ENCODE data around the gene FARSA.
A peak's percentile ranks its signal among the peaks of the same experiment; 100 is the strongest.

FARSA gene

DNA sequence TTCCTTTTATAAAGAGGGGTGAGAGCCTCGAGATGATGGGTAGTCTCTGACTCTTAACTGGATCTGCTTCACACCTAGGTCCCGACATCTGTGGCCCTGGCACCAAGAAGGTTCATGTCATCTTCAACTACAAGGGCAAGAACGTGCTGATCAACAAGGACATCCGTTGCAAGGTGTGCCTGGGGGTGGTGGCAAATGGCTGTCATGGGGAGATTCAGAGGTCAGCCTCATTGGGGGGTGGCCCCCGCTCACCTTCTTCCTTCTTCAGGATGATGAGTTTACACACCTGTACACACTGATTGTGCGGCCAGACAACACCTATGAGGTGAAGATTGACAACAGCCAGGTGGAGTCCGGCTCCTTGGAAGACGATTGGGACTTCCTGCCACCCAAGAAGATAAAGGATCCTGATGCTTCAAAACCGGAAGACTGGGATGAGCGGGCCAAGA is 6.5 kb upstream of the FARSA start:
- no peak for DNase-seq (ENCODE audit: low read depth)
- H3K4me3 ChIP-seq (ENCODE audit: low read length) = peak overlapping the region; percentile 99
- TF ChIP-seq CTCF (IDR thresholded peaks at IDR 0.05; ENCODE audit: insufficient read depth, low read depth, low read length, missing control alignments) = no peak

GRCh38 chr19:12938779-12939601 is 5.5 kb upstream of the FARSA start:
- peak; percentile 50 for DNase-seq (ENCODE audit: low read depth)
- TF ChIP-seq CTCF (IDR thresholded peaks at IDR 0.05; ENCODE audit: insufficient read depth, low read depth, low read length, missing control alignments) = peak; percentile 35

DNA sequence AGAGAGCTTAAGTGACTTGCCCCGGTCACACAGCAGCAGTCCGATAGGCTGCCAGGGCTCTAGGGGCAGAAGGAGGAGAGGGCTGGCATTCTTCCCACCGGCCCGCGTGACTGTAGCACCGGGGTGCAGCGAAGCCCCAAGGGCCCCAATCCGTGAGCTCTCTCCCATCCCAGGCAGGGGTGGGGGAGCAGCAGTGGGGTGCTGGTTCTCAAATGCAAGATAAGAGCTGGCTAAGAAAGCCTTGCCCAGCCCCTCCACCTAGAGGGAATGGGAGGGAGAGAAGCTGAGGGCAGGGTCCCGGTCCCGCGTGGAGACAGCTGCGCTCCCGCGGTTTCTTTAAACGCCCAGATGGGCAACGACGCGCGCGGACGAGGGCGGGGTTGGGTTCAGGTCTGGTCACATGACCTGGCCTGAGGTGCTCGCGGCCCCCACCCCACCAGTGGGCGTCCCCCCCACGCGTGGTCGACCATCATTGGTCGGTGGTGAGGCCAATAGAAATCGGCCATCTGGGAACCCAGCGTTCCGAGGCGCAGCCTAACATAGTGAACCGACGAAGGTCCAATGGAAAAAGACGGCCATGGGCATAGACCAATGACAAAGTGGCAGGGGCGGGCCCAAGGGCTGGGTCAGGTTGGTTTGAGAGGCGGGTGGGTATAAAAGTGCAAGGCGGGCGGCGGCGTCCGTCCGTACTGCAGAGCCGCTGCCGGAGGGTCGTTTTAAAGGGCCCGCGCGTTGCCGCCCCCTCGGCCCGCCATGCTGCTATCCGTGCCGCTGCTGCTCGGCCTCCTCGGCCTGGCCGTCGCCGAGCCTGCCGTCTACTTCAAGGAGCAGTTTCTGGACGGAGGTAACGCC is 4.6 kb upstream of the FARSA start, which contains the start of gene CALR:
CALR (plus strand) TSS at position 683 of the 852 bp plus-strand sequence; CDS start at position 754, 71 bp downstream.
- H3K4me3 ChIP-seq (ENCODE audit: low read length) = peak within 1 kb of the TSS; percentile 99
- TF ChIP-seq CTCF (IDR thresholded peaks at IDR 0.05; ENCODE audit: insufficient read depth, low read depth, low read length, missing control alignments) = peak; percentile 0
- peak; percentile 99 for DNase-seq (ENCODE audit: low read depth)

More at GRCh38 chr19:12938779-12939601, 5.5 kb upstream of the FARSA start:
- peak overlapping the region; percentile 99 for H3K4me3 ChIP-seq (ENCODE audit: low read length)

GRCh38 chr19:12937093-12937926 is 3.8 kb upstream of the FARSA start:
- peak overlapping the region; percentile 99 for H3K4me3 ChIP-seq (ENCODE audit: low read length)
- no peak for TF ChIP-seq CTCF (IDR thresholded peaks at IDR 0.05; ENCODE audit: insufficient read depth, low read depth, low read length, missing control alignments)
- DNase-seq (ENCODE audit: low read depth) = no peak

- TF ChIP-seq CTCF (IDR thresholded peaks at IDR 0.05; ENCODE audit: insufficient read depth, low read depth, low read length, missing control alignments) = no peak
Measured at GRCh38 chr19:12936582-12936981, 3.1 kb upstream of the FARSA start.

GRCh38 chr19:12935071-12935470 is 1.6 kb upstream of the FARSA start:
- TF ChIP-seq CTCF (IDR thresholded peaks at IDR 0.05; ENCODE audit: insufficient read depth, low read depth, low read length, missing control alignments) = no peak
- no peak overlapping the region for H3K4me3 ChIP-seq (ENCODE audit: low read length)
- DNase-seq (ENCODE audit: low read depth) = no peak

More at GRCh38 chr19:12936582-12936981, 3.1 kb upstream of the FARSA start:
- DNase-seq (ENCODE audit: low read depth) = no peak
- H3K4me3 ChIP-seq (ENCODE audit: low read length) = no peak overlapping the region
